Fibroblast of villous mesenchyme (primary cell): ENCODE results near the gene AMPH. TPM values are rescaled to one million over a fixed set of nuclear protein-coding genes. Genes with fewer than 3 reads are reported as not detected.

Experiments
- DNase-seq: peaks from one replicate; pipeline ENCODE4 v3.0.0-alpha.2; 2010; ENCODE audit warnings: low read depth
- H3K4me3 ChIP-seq: 2 replicates; pipeline ENCODE4 v1.5.1; 2011; ENCODE audit warnings: low read depth, mild to moderate bottlenecking, low read length
- CTCF ChIP-seq: IDR thresholded peaks from 2 replicates; pipeline ENCODE4 v1.5.1; 2012; ENCODE audit warnings: low read depth, mild to moderate bottlenecking, low read length; ENCODE audit not compliant: insufficient read depth
- total RNA-seq: library from RNA; depleted of rRNA; stranded (reverse); fragments of >200 nt; gene quantifications from 2 replicates; pipeline ENCODE4 v1.2.3, GENCODE V29; 2012

The AMPH gene
- total RNA-seq, 1 donor, result 0.86 TPM

- DNase-seq, result no peak
Measured at GRCh38 chr7:38546763-38547162, 84.4 kb downstream of the AMPH start.

GRCh38 chr7:38545977-38546376 is 85.2 kb downstream of the AMPH start:
- no peak overlapping the region for H3K4me3 ChIP-seq
- no peak for DNase-seq
- TF ChIP-seq CTCF, result no peak

More at GRCh38 chr7:38546763-38547162, 84.4 kb downstream of the AMPH start:
- H3K4me3 ChIP-seq, result no peak overlapping the region
- TF ChIP-seq CTCF, result no peak

- TF ChIP-seq CTCF, result no peak
- peak; percentile 1 for DNase-seq
Measured at GRCh38 chr7:38542156-38542555, 89.0 kb downstream of the AMPH start.

GRCh38 chr7:38541440-38541839 is 89.7 kb downstream of the AMPH start:
- no peak for TF ChIP-seq CTCF
- no peak for DNase-seq
- no peak overlapping the region for H3K4me3 ChIP-seq

More at GRCh38 chr7:38542156-38542555, 89.0 kb downstream of the AMPH start:
- H3K4me3 ChIP-seq, result no peak overlapping the region

GRCh38 chr7:38539477-38540081 is 91.6 kb downstream of the AMPH start:
- TF ChIP-seq CTCF, result no peak
- DNase-seq, result no peak
- no peak overlapping the region for H3K4me3 ChIP-seq

- no peak for TF ChIP-seq CTCF
- no peak for DNase-seq
- no peak overlapping the region for H3K4me3 ChIP-seq
Measured at GRCh38 chr7:38535073-38535472, 96.1 kb downstream of the AMPH start.

- no peak overlapping the region for H3K4me3 ChIP-seq
- DNase-seq, result no peak
- no peak for TF ChIP-seq CTCF
Measured at GRCh38 chr7:38525857-38526256, 105.3 kb downstream of the AMPH start.
